ENCODE results near the gene ZNF474. TPM values are rescaled to one million over a fixed set of nuclear protein-coding genes. Genes with fewer than 3 reads are reported as not detected.
A peak's percentile ranks its signal among the peaks of the same experiment; 100 is the strongest.

ZNF474 gene
- total RNA-seq, 2 donors from 2014 or later = 0.31 TPM; not detected in 1

DNA sequence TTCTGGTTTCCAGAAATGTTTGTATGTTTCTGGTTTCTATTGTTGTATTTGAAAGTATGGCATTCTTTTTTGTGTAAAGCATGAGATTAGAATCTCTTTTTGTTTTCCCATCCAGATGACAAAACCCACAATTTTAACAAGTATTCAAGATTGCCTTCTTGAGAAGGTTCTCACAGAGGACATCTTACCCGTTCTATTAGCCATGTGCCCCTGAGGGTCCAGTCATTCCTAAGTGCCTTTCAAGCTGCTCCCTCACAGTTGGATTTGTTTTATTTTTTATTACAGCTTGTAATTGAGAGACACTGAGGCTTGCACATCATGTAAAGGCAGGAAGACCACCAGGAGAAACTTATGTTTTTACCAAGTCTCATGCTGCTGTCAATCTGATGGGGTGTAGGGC lies 32.0 kb upstream of the ZNF474 start:
- Mint-ChIP-seq H3K36me3 (ENCODE audit: low read depth) (no peaks in the 10 kb centered on the region), H3K27ac (no peak overlapping the region), H3K27me3 (ENCODE audit: insufficient read depth) (no peaks in the 10 kb centered on the region), H3K4me3 (no peak overlapping the region), H3K4me1 (peaks cover 2% of the 10 kb centered on the region), H3K9me3 (no peaks in the 10 kb centered on the region)
- H3K27ac ChIP-seq (ENCODE audit: low read depth, low read length) = no peak overlapping the region
- no peak overlapping the region for H3K9ac ChIP-seq (ENCODE audit: extremely low read depth, low read length, poor library complexity, severe bottlenecking)
- TF ChIP-seq, protein P1, sequence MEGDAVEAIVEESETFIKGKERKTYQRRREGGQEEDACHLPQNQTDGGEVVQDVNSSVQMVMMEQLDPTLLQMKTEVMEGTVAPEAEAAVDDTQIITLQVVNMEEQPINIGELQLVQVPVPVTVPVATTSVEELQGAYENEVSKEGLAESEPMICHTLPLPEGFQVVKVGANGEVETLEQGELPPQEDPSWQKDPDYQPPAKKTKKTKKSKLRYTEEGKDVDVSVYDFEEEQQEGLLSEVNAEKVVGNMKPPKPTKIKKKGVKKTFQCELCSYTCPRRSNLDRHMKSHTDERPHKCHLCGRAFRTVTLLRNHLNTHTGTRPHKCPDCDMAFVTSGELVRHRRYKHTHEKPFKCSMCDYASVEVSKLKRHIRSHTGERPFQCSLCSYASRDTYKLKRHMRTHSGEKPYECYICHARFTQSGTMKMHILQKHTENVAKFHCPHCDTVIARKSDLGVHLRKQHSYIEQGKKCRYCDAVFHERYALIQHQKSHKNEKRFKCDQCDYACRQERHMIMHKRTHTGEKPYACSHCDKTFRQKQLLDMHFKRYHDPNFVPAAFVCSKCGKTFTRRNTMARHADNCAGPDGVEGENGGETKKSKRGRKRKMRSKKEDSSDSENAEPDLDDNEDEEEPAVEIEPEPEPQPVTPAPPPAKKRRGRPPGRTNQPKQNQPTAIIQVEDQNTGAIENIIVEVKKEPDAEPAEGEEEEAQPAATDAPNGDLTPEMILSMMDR (conservative IDR thresholded peaks at IDR 0.05) = no peak
- 80 to 86% methylated on average over 1 of the region's 1 CpG for WGBS, 2 experiments (ENCODE audit: insufficient coverage in 1 of 2, insufficient read length in 1 of 2)
- no peak overlapping the region for H3K4me3 ChIP-seq (ENCODE audit: low read length)
- H3K27me3 ChIP-seq (ENCODE audit: control insufficient read depth, insufficient read depth, low read length, poor library complexity, severe bottlenecking) = no peaks in the 10 kb centered on the region
- no peak for DNase-seq
- no peaks in the 10 kb centered on the region for H3K4me1 ChIP-seq (ENCODE audit: control insufficient read depth, insufficient read depth, low read length)
- H3K36me3 ChIP-seq (ENCODE audit: control insufficient read depth, insufficient read depth, low read length) = no peaks in the 10 kb centered on the region
- no peaks in the 10 kb centered on the region for H3K9me3 ChIP-seq (ENCODE audit: control insufficient read depth, low read length)

DNA sequence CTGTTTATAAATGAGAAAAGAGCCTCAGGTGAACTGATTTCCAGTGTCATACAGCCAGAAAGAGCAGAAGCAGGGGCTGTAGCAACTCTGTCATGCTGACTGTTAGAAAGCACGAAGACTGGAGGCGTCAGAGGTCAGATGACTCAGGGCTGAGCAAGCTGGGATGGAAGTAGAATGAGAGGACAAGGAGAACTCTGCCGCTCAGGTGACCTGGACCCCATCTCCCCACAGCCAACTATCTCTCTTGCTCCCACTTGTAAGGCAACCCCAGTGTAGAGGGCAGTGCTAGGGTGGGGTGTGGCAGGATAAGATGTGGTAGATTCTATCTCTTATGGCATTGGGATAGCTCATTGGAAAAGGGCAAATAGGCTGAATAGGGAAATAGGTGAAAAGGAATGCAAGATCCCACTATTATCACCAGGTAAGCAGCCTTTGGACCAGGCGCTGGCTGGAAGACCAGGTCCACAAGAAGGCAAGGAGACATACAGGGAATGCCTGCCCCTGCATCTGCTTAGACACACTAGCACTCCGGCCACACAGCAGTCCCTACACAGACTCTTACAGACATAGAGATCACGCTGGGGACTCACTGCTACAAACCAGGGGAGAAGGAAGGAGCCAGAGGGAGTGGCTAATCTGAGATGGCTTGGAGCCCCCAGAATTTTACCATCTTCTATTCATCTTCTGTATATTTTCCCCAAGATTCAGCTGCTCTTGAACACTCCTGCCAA lies 30.1 kb upstream of the ZNF474 start:
- Mint-ChIP-seq H3K4me3 (no peak overlapping the region), H3K36me3 (ENCODE audit: low read depth) (no peaks in the 10 kb centered on the region), H3K4me1 (peaks cover 1% of the 10 kb centered on the region), H3K9me3 (no peaks in the 10 kb centered on the region), H3K27ac (no peak overlapping the region), H3K27me3 (ENCODE audit: insufficient read depth) (no peaks in the 10 kb centered on the region)
- Histone ChIP-seq H3K27me3 (ENCODE audit: control insufficient read depth, insufficient read depth, low read length, poor library complexity, severe bottlenecking) (no peaks in the 10 kb centered on the region), H3K9me3 (ENCODE audit: control insufficient read depth, low read length) (no peaks in the 10 kb centered on the region), H3K4me1 (ENCODE audit: control insufficient read depth, insufficient read depth, low read length) (no peaks in the 10 kb centered on the region), H3K27ac (ENCODE audit: low read depth, low read length) (no peak overlapping the region), H3K9ac (ENCODE audit: extremely low read depth, low read length, poor library complexity, severe bottlenecking) (no peak overlapping the region), H3K4me3 (ENCODE audit: low read length) (no peak overlapping the region), H3K36me3 (ENCODE audit: control insufficient read depth, insufficient read depth, low read length) (no peaks in the 10 kb centered on the region)
- TF ChIP-seq, protein P1 (conservative IDR thresholded peaks at IDR 0.05) = no peak
- DNase-seq = peak; percentile 58
- 50 to 85% methylated on average over 2 to 6 of the region's 6 CpGs for WGBS, 2 experiments (ENCODE audit: insufficient coverage in 1 of 2, insufficient read length in 1 of 2)

- Histone ChIP-seq H3K4me3 (ENCODE audit: low read length) (no peak overlapping the region), H3K27ac (ENCODE audit: low read depth, low read length) (no peak overlapping the region), H3K9me3 (ENCODE audit: control insufficient read depth, low read length) (no peaks in the 10 kb centered on the region), H3K9ac (ENCODE audit: extremely low read depth, low read length, poor library complexity, severe bottlenecking) (no peak overlapping the region), H3K36me3 (ENCODE audit: control insufficient read depth, insufficient read depth, low read length) (no peaks in the 10 kb centered on the region), H3K4me1 (ENCODE audit: control insufficient read depth, insufficient read depth, low read length) (no peaks in the 10 kb centered on the region), H3K27me3 (ENCODE audit: control insufficient read depth, insufficient read depth, low read length, poor library complexity, severe bottlenecking) (no peaks in the 10 kb centered on the region)
- TF ChIP-seq, protein P1 (conservative IDR thresholded peaks at IDR 0.05) = peak; percentile 79
- Mint-ChIP-seq H3K27ac (no peak overlapping the region), H3K27me3 (ENCODE audit: insufficient read depth) (no peaks in the 10 kb centered on the region), H3K9me3 (no peaks in the 10 kb centered on the region), H3K4me3 (no peak overlapping the region), H3K4me1 (peaks cover 7% of the 10 kb centered on the region), H3K36me3 (ENCODE audit: low read depth) (no peaks in the 10 kb centered on the region)
- no peak for DNase-seq
- 48% methylated on average over 3 of the region's 4 CpGs; no CpG with 5 or more reads in 1 of the 2 experiments for WGBS, 2 experiments (ENCODE audit: insufficient coverage in 1 of 2, insufficient read length in 1 of 2)
Measured at GRCh38 chr5:122101636-122102285, 27.6 kb upstream of the ZNF474 start.

Measured in endodermal cell (in vitro differentiated cells).